ENCODE data around the gene C6orf58. TPM values are rescaled to one million over a fixed set of nuclear protein-coding genes. Genes with fewer than 3 reads are reported as not detected.

Gene C6orf58
- total RNA-seq, 1 experiment from 2014 or later, result not detected

- H4K20me1 ChIP-seq (ENCODE audit: control insufficient read depth, insufficient read depth, insufficient read length), result no peaks in the 10 kb centered on the region
- no peak overlapping the region for H3K4me3 Mint-ChIP-seq
- no peak overlapping the region for H3T11ph ChIP-seq (ENCODE audit: low read length)
- no peak overlapping the region for H2BK120ac ChIP-seq (ENCODE audit: low read depth, low read length, poor library complexity, severe bottlenecking)
- H2AFZ ChIP-seq (ENCODE audit: low read length), result no peak overlapping the region
- H3K4me2 ChIP-seq (ENCODE audit: insufficient read depth, insufficient read length, low read length), result no peak overlapping the region
- WGBS (ENCODE audit: extremely low coverage, insufficient read length, low lambda C conversion rate), result no CpG with 5 or more reads among the region's 1 CpG
- H3K79me1 ChIP-seq (ENCODE audit: insufficient read depth, low read depth, low read length, poor library complexity, severe bottlenecking), result no peaks in the 10 kb centered on the region
- no peaks in the 10 kb centered on the region for H3K23me2 ChIP-seq (ENCODE audit: insufficient read length, low read depth, low read length, poor library complexity, severe bottlenecking)
- H3K18ac ChIP-seq (ENCODE audit: insufficient read length, low read depth, low read length), result no peak overlapping the region
- H4K5ac ChIP-seq (ENCODE audit: insufficient read length, low read depth, low read length), result no peak overlapping the region
- no peak overlapping the region for H4K8ac ChIP-seq (replicated peaks; ENCODE audit: insufficient read length, low read depth, low read length)
- no peak for DNase-seq
- no peaks in the 10 kb centered on the region for H3K79me2 ChIP-seq (ENCODE audit: insufficient read depth, low read length)
- H2BK12ac ChIP-seq (ENCODE audit: insufficient read length, low read depth, low read length), result no peak overlapping the region
- no peaks in the 10 kb centered on the region; the same call in 1 of the 2 replicates for H3K27me3 Mint-ChIP-seq (ENCODE audit: low read depth)
- H3K27me3 ChIP-seq (ENCODE audit: insufficient read depth, low read length), result no peaks in the 10 kb centered on the region
- H3K27ac ChIP-seq (ENCODE audit: insufficient read length, low read depth, low read length), result no peak overlapping the region
- H2BK20ac ChIP-seq (ENCODE audit: low read depth, low read length, poor library complexity, severe bottlenecking), result no peak overlapping the region
- H2BK5ac ChIP-seq (ENCODE audit: insufficient read length, low read length), result no peak overlapping the region
- peaks cover 0 to 8% (median 0%) of the 10 kb centered on the region in 3 experiments; a peak in 4 of 7 replicates for H3K36me3 Mint-ChIP-seq (ENCODE audit: insufficient read depth in 1 of 3, low read depth in 3 of 3)
- peaks cover 0 to 3% of the 10 kb centered on the region in 2 experiments; a peak in 1 of 5 replicates for H3K9me3 Mint-ChIP-seq
- no peak overlapping the region for H3K9ac ChIP-seq (ENCODE audit: extremely low read depth, insufficient read length, low read length)
- TF ChIP-seq CTCF (conservative IDR thresholded peaks at IDR 0.05), result no peak
- no peaks in the 10 kb centered on the region for H3K9me3 ChIP-seq (ENCODE audit: control insufficient read depth, low read depth, low read length)
- no peak overlapping the region for H2AK5ac ChIP-seq (ENCODE audit: insufficient read length, low read length)
- no peaks in the 10 kb centered on the region; the same call in 1 of the 2 replicates for H3K4me1 ChIP-seq (ENCODE audit: insufficient read depth, low read length)
- H3K23ac ChIP-seq (ENCODE audit: insufficient read length, low read depth, low read length), result no peak overlapping the region
- no peak overlapping the region for H4K91ac ChIP-seq (ENCODE audit: insufficient read length, low read depth, low read length)
- peaks cover 7 to 17% of the 10 kb centered on the region in 2 experiments for H3K4me1 Mint-ChIP-seq
- no peak overlapping the region for H3K14ac ChIP-seq (ENCODE audit: insufficient read depth, low read length)
- no peak overlapping the region for H3K56ac ChIP-seq (ENCODE audit: insufficient read length, low read depth, low read length)
- H3K4ac ChIP-seq (ENCODE audit: low read depth, low read length), result no peak overlapping the region
- no peak overlapping the region for H3K27ac Mint-ChIP-seq
- H2BK15ac ChIP-seq (ENCODE audit: low read depth, low read length), result no peak overlapping the region
Measured at GRCh38 chr6:127590344-127590743, 13.4 kb downstream of the C6orf58 start.

Measured in H9 (cell line).